G401 (cell line): ENCODE results near the gene CDH19. TPM values are rescaled to one million over a fixed set of nuclear protein-coding genes. Genes with fewer than 3 reads are reported as not detected.

Experiments
- DNase-seq: peaks from one replicate; pipeline ENCODE4 v3.0.0-alpha.2; 2015; ENCODE audit warnings: low spot score
- in situ Hi-C: cut with HindIII; loops from 2 replicates; pipeline ENCODE4 v1.10.0; 2016; ENCODE audit warnings: low sequenced_read_pairs, mixed read lengths
- total RNA-seq: library from RNA; depleted of rRNA; stranded (reverse); fragments of >200 nt; shearing (Covaris generic); gene quantifications from 2 replicates; pipeline ENCODE4 v1.2.3, GENCODE V29; 2014

The CDH19 gene
- total RNA-seq, 1 experiment from 2014 or later, result not detected

GRCh38 chr18:66571845-66572244 is 32.0 kb downstream of the CDH19 start:
- in situ Hi-C loops, result no loop called here

DNA sequence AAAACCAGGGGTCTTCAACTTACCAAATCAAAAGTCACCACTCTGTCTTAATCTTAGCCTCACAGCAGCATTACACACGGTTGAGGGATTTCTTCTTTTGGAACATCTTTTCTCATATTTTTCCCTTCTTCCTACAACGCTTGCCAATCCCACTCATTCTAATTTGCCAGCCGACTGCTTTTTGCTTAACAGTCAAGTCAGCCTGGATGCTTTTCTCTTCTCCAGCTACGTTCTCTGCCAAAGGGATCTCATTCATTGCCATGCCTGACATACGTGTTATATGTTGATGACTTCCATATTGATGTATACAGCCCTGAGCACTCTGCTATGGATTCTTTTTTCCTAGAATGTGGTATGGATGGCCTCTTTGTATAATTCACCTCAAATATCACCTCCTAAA is 37.3 kb downstream of the CDH19 start:
- in situ Hi-C loops, result no loop called here
- no peak for DNase-seq

More at GRCh38 chr18:66571845-66572244, 32.0 kb downstream of the CDH19 start:
- DNase-seq, result no peak

- DNase-seq, result no peak
- in situ Hi-C loops, result no loop called here
Measured at GRCh38 chr18:66564236-66564635, 39.7 kb downstream of the CDH19 start.

GRCh38 chr18:66562279-66562678 is 41.6 kb downstream of the CDH19 start:
- DNase-seq, result no peak
- in situ Hi-C loops, result no loop called here

GRCh38 chr18:66560094-66560493 is 43.8 kb downstream of the CDH19 start:
- in situ Hi-C loops, result no loop called here
- peak; percentile 36 for DNase-seq

DNA sequence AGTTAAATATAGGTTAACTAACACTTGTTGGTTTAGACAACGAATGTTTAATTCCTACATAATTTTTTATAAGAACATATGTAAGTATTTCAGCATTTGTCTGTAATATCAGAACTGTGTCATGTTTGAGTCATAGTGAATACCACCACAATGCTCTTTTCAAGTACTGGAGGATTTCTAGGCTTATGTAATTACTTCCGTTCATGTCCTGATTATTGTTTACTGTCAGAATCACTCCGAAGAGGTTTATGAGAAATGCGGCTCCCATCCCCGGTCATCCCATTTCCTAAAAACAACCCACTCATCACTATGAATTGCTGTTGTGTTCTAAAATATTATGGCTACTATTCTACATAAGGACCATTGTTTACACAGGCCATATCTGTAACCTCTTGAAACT is 45.1 kb downstream of the CDH19 start:
- in situ Hi-C loops, result no loop called here
- no peak for DNase-seq

- in situ Hi-C loops, result no loop called here
- DNase-seq, result no peak
Measured at GRCh38 chr18:66557091-66557490, 46.8 kb downstream of the CDH19 start.

DNA sequence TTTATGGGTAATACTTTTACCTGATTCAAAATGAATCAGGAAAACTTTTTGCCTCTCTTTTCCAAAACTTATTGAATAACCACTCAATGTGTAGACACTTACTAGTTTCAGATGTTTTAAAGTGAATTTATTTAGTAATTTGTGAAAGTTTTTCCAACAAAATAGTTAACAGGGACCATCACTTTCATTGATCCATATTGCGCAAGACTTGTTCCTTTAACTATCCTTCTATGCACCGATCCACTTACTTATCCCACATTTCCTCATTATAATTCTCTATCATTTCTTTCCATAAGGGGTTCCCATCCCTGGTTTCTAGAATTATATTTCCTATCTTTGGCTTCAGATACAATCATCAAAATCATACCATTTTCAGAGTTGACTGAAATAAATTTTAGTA is 48.3 kb downstream of the CDH19 start:
- DNase-seq, result no peak
- in situ Hi-C loops, result no loop called here

DNA sequence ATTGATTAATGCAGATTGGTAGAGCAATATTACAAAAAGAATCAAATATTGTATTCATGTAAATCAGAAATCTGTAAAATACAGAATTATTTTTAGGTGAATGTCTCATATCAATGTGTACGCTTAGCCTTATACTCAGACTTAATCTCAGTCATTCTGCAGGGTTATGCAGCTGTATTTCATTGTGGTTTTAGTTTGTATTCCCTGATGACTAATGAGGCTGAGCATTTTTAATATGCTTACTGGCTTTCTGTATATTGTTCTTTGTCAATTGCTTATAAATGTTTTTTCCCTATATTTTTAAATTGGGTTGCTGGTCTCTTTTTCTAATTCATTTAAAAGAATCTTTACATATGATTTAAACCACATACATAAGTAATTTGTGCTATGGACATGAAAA is 50.1 kb downstream of the CDH19 start:
- in situ Hi-C loops, result no loop called here
- DNase-seq, result no peak

DNA sequence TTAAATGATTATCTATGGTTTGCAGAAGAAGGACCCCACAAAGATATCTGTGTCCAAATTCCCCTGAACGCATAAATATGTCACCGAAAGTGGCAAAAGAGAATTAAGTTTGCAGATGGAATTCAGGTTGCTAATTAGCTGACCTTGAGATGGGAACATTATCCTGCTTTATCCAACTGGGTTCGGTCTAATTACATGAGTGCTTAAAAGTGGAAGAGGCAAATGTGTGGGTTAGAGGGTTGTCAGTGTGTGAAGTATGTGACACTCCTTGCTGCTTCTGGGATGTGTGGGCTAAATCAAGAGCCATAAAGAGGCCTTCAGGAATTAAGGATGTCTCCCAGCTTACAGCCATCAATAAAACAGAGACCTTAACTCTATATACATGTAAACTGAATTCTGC is 53.5 kb downstream of the CDH19 start:
- no peak for DNase-seq
- in situ Hi-C loops, result no loop called here

DNA sequence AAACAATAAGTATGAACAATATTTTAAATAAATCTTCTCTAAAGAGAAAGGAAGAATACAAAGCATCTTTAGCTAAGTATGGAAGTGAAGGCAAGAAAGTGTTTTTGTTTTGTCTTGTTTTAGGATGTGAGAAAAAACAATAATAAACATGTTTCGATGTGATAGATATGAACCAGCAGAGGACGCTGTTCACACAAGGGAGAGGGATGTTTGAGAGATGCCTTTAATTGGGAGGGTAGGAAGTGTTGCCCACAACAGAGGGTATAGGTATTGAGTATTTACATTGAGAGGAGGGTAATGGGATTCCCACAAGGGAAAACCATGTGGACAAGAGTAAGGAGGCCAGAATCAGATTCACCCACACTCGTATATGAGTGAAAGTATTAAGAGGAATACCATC is 55.1 kb downstream of the CDH19 start:
- DNase-seq, result no peak

GRCh38 chr18:66534110-66534509 is 69.8 kb downstream of the CDH19 start:
- no peak for DNase-seq
- in situ Hi-C loops, result no loop called here

More for the DNA sequence above, 55.1 kb downstream of the CDH19 start:
- in situ Hi-C loops, result no loop called here

DNA sequence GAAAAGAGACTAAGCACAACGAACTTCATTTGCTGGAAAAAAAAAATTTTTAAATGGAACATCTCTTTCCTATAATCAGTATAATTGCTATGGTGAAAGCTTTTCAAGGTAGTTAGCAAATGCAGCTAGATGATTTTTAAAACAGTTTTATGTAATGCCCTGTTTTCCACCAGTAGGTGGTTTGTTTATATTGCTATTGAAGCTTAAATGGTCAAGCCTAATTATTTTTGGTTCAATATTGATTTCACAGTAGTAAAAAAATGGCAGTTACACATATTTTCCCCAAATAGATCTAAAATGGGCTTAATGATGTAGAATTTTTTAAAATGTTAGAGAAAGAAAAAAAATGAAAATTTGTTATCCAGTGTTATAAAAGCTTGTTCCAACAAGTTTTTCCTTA is 70.2 kb downstream of the CDH19 start:
- in situ Hi-C loops, result no loop called here
- no peak for DNase-seq

DNA sequence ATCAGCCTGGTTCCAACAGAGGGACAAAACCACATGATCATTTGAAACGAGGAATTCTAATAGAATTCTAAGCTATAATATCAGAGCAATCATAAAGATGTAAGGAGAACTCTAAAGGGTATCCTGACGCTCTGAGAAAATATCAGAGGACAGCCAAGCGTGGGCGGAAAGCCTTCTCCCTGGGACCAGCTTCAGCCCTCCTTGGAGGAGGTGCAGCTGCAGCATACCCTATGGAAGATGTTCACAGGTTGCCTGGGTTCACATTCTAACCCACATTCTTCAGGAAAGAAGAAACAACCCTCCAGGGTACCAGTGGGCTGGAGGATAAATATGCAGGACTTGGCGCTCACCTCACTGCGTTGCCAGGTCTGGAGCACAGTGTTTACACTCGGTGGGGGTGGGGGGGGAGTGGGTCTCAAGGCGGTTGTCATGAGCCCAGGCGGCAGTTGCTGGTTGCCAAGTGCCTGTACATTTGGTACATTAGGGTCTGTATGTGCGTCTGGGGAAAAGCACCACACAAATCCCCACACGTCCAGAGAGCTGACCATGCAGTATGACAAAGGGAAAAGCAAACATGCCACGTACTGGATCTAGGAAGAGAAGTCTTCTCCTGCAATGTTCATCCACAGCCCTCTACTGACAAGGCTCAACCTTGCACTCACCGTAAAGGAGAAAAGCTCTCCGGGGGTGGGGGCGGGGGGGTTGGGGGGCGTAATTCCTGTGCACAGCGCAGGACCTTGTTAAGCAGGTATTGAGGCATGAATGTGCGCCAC is 80.5 kb downstream of the CDH19 start:
- no peak for DNase-seq
- in situ Hi-C loops, result no loop called here

- in situ Hi-C loops, result no loop called here
- no peak for DNase-seq
Measured at GRCh38 chr18:66513996-66514395, 89.9 kb downstream of the CDH19 start.

- DNase-seq, result no peak
- in situ Hi-C loops, result no loop called here
Measured at GRCh38 chr18:66511792-66512191, 92.1 kb downstream of the CDH19 start.

- in situ Hi-C loops, result no loop called here
- no peak for DNase-seq
Measured at GRCh38 chr18:66511289-66511688, 92.6 kb downstream of the CDH19 start.

GRCh38 chr18:66510357-66511045 is 93.4 kb downstream of the CDH19 start:
- in situ Hi-C loops, result no loop called here
- DNase-seq, result no peak

DNA sequence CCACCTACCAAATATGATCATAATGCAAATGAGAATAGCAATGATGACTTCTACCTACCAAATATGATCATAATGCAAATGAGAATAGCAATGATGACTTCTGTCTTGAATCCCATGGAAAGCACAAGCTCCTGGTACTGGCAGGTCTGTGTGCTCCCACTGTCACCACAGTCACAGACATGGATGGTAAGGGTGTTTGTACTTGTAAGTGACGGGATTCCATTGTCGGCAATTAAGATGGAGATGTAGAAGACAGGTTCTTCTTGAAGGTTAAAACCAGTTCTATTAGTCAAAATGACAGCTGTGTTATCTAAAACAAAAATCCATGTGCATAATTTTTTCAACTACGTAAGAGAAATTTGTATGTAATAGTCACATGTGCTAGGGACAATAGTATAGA is 95.0 kb downstream of the CDH19 start:
- in situ Hi-C loops, result no loop called here

GRCh38 chr18:66506178-66506577 is 97.7 kb downstream of the CDH19 start:
- DNase-seq, result no peak
- in situ Hi-C loops, result no loop called here

More for the DNA sequence above, 95.0 kb downstream of the CDH19 start:
- DNase-seq, result no peak

- DNase-seq, result no peak
- in situ Hi-C loops, result no loop called here
Measured at GRCh38 chr18:66497351-66497750, 106.5 kb downstream of the CDH19 start.
